Measurements from ENCODE around the gene PPRC1.

DNA sequence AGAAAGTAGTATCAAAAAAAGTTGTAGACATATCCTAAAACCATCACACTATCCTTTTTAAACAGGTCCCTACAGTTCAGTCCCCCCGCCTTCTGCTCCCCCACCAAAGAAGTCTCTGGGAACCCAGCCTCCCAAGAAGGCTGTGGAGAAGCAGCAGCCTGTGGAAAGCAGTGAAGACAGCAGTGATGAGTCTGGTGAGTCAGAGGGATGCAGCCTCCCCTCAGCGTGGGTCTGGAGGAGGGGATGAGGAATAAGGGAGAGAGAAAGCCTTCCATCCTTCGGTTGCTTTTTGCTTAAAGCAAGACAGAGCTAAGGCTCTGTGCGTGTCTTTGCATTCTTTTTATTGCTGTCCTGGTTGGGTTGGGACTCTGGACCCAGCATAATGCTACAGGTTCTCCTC lies 27.0 kb downstream of the PPRC1 start:
- TF ChIP-seq, protein P1, sequence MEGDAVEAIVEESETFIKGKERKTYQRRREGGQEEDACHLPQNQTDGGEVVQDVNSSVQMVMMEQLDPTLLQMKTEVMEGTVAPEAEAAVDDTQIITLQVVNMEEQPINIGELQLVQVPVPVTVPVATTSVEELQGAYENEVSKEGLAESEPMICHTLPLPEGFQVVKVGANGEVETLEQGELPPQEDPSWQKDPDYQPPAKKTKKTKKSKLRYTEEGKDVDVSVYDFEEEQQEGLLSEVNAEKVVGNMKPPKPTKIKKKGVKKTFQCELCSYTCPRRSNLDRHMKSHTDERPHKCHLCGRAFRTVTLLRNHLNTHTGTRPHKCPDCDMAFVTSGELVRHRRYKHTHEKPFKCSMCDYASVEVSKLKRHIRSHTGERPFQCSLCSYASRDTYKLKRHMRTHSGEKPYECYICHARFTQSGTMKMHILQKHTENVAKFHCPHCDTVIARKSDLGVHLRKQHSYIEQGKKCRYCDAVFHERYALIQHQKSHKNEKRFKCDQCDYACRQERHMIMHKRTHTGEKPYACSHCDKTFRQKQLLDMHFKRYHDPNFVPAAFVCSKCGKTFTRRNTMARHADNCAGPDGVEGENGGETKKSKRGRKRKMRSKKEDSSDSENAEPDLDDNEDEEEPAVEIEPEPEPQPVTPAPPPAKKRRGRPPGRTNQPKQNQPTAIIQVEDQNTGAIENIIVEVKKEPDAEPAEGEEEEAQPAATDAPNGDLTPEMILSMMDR (IDR thresholded peaks at IDR 0.05), result no peak
- no peak for TF ChIP-seq POLR2A (IDR thresholded peaks at IDR 0.05)
